K562 (cell line): ENCODE measurements around the gene CYP4V2.

Source experiments
- ATF1 ChIP-seq, 2 experiments: fragments of 450-650 bp in 1 of 2; IDR thresholded peaks; 2 replicates each; pipeline ENCODE4 v1.6.1; 2016; ENCODE audit warnings: missing compliant biosample characterization in 1 of 2, missing genetic modification characterization in 1 of 2
- ERF ChIP-seq: fragments of 450-650 bp; formaldehyde crosslinking; IDR thresholded peaks from 2 replicates; pipeline ENCODE4 v1.4.0; 2020; ENCODE audit warnings: mild to moderate bottlenecking, mixed read lengths
- HBP1 ChIP-seq: fragments of 450-650 bp; formaldehyde crosslinking; IDR thresholded peaks from 2 replicates; pipeline ENCODE4 v1.4.0; 2022; ENCODE audit warnings: missing genetic modification characterization
- MAX ChIP-seq: sonication (generic); formaldehyde crosslinking; IDR thresholded peaks from 2 replicates; pipeline ENCODE4 v1.9.0; 2022; ENCODE audit warnings: mild to moderate bottlenecking, missing genetic modification reagents
- NEUROD1 ChIP-seq: fragments of 150-350 bp; IDR thresholded peaks from 2 replicates; pipeline ENCODE4 v1.6.1; 2014; ENCODE audit warnings: borderline replicate concordance, low read length, low read depth; ENCODE audit not compliant: partially characterized antibody
- SIN3A ChIP-seq, 2 experiments: fragments of 150-350 bp in 1 of 2; IDR thresholded peaks; 2 replicates each; pipeline ENCODE4 v1.6.1; 2011 to 2016; ENCODE audit warnings: borderline replicate concordance in 2 of 2, low read depth in 2 of 2, low read length in 2 of 2, mild to moderate bottlenecking in 2 of 2, moderate library complexity in 2 of 2; ENCODE audit not compliant: control insufficient read depth in 1 of 2
- TFAP4 ChIP-seq: sonication (generic); formaldehyde crosslinking; IDR thresholded peaks from 2 replicates; pipeline ENCODE4 v1.8.0; 2022; ENCODE audit warnings: missing genetic modification reagents, mild to moderate bottlenecking, moderate library complexity, borderline replicate concordance
- YY1 ChIP-seq, 3 experiments: IDR thresholded peaks; 2 replicates each; pipeline ENCODE4 v1.6.1; 2011; ENCODE audit warnings: low read length in 2 of 3, mild to moderate bottlenecking in 2 of 3, moderate library complexity in 2 of 3, borderline replicate concordance in 1 of 3, control low read depth in 1 of 3, low read depth in 1 of 3; ENCODE audit not compliant: insufficient read depth in 3 of 3, insufficient replicate concordance in 2 of 3, control insufficient read depth in 1 of 3, insufficient read length in 1 of 3; ENCODE audit errors: extremely low read depth in 1 of 3

GRCh38 chr4:186169945-186170802, 21.2 kb upstream of the CYP4V2 start:
- TF ChIP-seq ERF (CRISPR knock-in tag) (no peak), HBP1 (CRISPR knock-in tag) (no peak), TFAP4 (CRISPR knock-in tag) (no peak), SIN3A (IDR thresholded peaks at IDR 0.05; ENCODE audit: borderline replicate concordance in 2 of 2, control insufficient read depth in 1 of 2, low read depth in 2 of 2, low read length in 2 of 2) (no peak), YY1 (IDR thresholded peaks at IDR 0.05; ENCODE audit: borderline replicate concordance in 1 of 3, control insufficient read depth in 1 of 3, extremely low read depth in 1 of 3, insufficient read depth in 3 of 3, insufficient read length in 1 of 3, insufficient replicate concordance in 2 of 3, low read depth in 1 of 3, low read length in 2 of 3) (no peak), MAX (CRISPR knock-in tag) (no peak), ATF1 (CRISPR knock-in tag; IDR thresholded peaks at IDR 0.05) (no peak), ATF1 (tag; IDR thresholded peaks at IDR 0.05) (no peak), NEUROD1 (no peak)
